OCI-LY7 (cell line): ENCODE results near the gene FHL1. TPM values are rescaled to one million over a fixed set of nuclear protein-coding genes. Genes with fewer than 3 reads are reported as not detected.

Experiments used
- BruUV-seq: library from RNA; stranded (reverse); fragments of 400-500 nt; replicated peaks from 2 replicates; lab custom pipeline; 2021; lab: Mats Ljungman, UMichigan
- CTCF ChIA-PET: fragments of 300-600 bp; sonication (Branson Sonifier 250); formaldehyde crosslinking; loops from one replicate; lab custom pipeline; 2022; ENCODE audit warnings: antibody characterized with exemption; ENCODE audit not compliant: unreplicated experiment; lab: Charles Lee
- POLR2A ChIA-PET: fragments of 300-600 bp; sonication (Branson Sonifier 250); formaldehyde crosslinking; loops from one replicate; lab custom pipeline; 2022; ENCODE audit warnings: antibody characterized with exemption; lab: Charles Lee
- DNase-seq: peaks from one replicate; pipeline ENCODE4 v3.0.0-alpha.2; 2015; ENCODE audit warnings: low spot score
- H2AFZ ChIP-seq: fragments of 200-600 bp; sonication (generic), shearing (Covaris generic); 2 replicates; pipeline ENCODE4 v1.6.1; 2014; ENCODE audit warnings: mild to moderate bottlenecking, antibody characterized with exemption, low read length, moderate library complexity
- H3K27ac ChIP-seq: fragments of 200-600 bp; sonication (generic); 2 replicates; pipeline ENCODE4 v1.5.1; 2014; ENCODE audit warnings: mixed run types, low read depth, mild to moderate bottlenecking, moderate library complexity, low read length, inconsistent platforms; ENCODE audit not compliant: poor library complexity, severe bottlenecking
- H3K36me3 ChIP-seq: fragments of 200-600 bp; sonication (generic); 2 replicates; pipeline ENCODE4 v1.6.1; 2014; ENCODE audit warnings: mild to moderate bottlenecking, antibody characterized with exemption, low read length, moderate library complexity, mixed read lengths; ENCODE audit not compliant: insufficient read depth
- H3K4me1 ChIP-seq: fragments of 200-600 bp; sonication (generic); 2 replicates; pipeline ENCODE4 v1.5.1; 2014; ENCODE audit warnings: mild to moderate bottlenecking, low read length; ENCODE audit not compliant: insufficient read depth, poor library complexity, severe bottlenecking
- H3K4me2 ChIP-seq: fragments of 200-600 bp; sonication (generic); 2 replicates; pipeline ENCODE4 v1.6.1; 2014; ENCODE audit warnings: mild to moderate bottlenecking, low read length
- H3K4me3 ChIP-seq: fragments of 200-600 bp; sonication (generic); 2 replicates; pipeline ENCODE4 v1.5.1; 2014; ENCODE audit warnings: mild to moderate bottlenecking, low read depth, low read length; ENCODE audit not compliant: poor library complexity, severe bottlenecking
- H3K79me2 ChIP-seq: fragments of 200-600 bp; sonication (generic); 2 replicates; pipeline ENCODE4 v1.6.1; 2016; ENCODE audit warnings: low read depth, mild to moderate bottlenecking, low read length, moderate library complexity, mixed read lengths; ENCODE audit not compliant: insufficient read depth
- H3K9me2 ChIP-seq: fragments of 200-600 bp; sonication (generic); 2 replicates; pipeline ENCODE4 v1.6.1; 2016; ENCODE audit warnings: mild to moderate bottlenecking, low read length, mixed read lengths; ENCODE audit not compliant: insufficient read depth
- H3K9me3 ChIP-seq: fragments of 200-600 bp; sonication (generic); 2 replicates; pipeline ENCODE4 v1.6.1; 2014; ENCODE audit warnings: mild to moderate bottlenecking, mixed run types, low read length, mixed read lengths
- H4K20me1 ChIP-seq: fragments of 200-600 bp; sonication (generic); 2 replicates; pipeline ENCODE4 v1.6.1; 2014; ENCODE audit warnings: mild to moderate bottlenecking, antibody characterized with exemption, low read length, moderate library complexity, mixed read lengths; ENCODE audit not compliant: insufficient read depth
- EZH2phosphoT487 ChIP-seq: fragments of 200-600 bp; sonication (generic); IDR thresholded peaks from 2 replicates; pipeline ENCODE4 v1.6.1; 2018; ENCODE audit warnings: low read depth, borderline replicate concordance, mild to moderate bottlenecking, mixed run types, antibody characterized with exemption, low read length, moderate library complexity, mixed read lengths
- intact Hi-C: fragments of 100-400 bp; cut with micrococcal nuclease; formaldehyde crosslinking; loops from one replicate; pipeline ENCODE4 v1.10.0; 2022; ENCODE audit not compliant: unreplicated experiment
- total RNA-seq, 2 experiments: library from RNA; depleted of rRNA in 1 of 2; stranded (reverse); fragments of >200 nt in 1 of 2; shearing (Covaris generic) in 1 of 2; gene quantifications; 2 replicates each; pipeline ENCODE4 v1.2.3, GENCODE V29; 2014 to 2022
- TF ChIP-seq, protein P1 (sequence below): fragments of 200-600 bp; sonication (generic); conservative IDR thresholded peaks from 2 replicates; pipeline ENCODE4 v1.5.1; 2014; ENCODE audit warnings: mild to moderate bottlenecking, antibody characterized with exemption, low read length, moderate library complexity, mixed read lengths

FHL1 gene
- total RNA-seq, 2 experiments from 2014 or later, result 1.4 TPM; not detected in 1

DNA sequence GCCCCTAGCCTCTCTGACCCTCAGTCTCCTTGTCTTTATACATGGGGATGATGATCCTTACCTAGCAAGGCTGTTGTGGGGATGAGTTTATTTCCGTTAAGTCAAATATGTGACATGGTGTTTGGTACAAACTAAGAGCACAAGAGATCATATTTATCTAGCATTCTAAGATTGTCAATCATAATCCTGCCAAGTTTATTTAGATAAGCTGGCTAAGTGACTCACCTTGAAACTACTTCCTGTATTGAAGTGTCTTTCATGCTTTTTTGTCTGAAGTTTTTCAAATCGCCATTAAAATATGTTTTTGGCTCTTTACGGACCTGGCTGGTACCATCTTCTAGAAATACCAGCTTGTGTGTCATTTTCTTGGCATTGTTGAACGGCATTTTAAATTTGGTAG lies 73.2 kb downstream of the FHL1 start:
- POLR2A ChIA-PET, result no interaction called here
- no TSS peak for BruUV-seq

DNA sequence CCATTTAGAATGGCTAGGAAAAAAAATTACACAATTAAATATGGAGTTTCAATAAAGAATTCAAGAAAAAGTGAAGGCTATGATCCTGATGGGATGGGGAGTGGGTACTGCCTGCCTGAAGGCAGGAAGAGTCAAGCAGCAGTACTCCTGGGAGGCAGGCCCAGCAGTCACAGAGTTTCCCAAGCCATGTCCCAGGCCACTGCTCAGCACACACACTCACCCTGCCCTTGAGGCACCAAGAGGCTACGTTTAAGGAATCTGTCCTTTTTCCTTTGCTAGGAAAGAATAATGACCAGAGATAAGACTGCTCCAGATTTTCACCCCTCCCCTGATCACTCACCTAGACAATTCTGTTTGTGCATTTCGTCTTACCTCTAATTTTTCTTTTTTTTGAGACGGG lies 73.6 kb downstream of the FHL1 start:
- no peak overlapping the region for H3K27ac ChIP-seq
- no peaks in the 10 kb centered on the region for H3K9me3 ChIP-seq
- H3K9me2 ChIP-seq, result no peaks in the 10 kb centered on the region
- H3K4me1 ChIP-seq, result no peaks in the 10 kb centered on the region
- H3K4me2 ChIP-seq, result no peak overlapping the region
- BruUV-seq, result no TSS peak
- no peaks in the 10 kb centered on the region for H4K20me1 ChIP-seq
- ChIA-PET POLR2A (no interaction called here), CTCF (no interaction called here)
- no peaks in the 10 kb centered on the region for H3K79me2 ChIP-seq
- peaks cover 39% of the 10 kb centered on the region for H3K36me3 ChIP-seq
- no peak overlapping the region for H2AFZ ChIP-seq
- no peak overlapping the region for H3K4me3 ChIP-seq
- intact Hi-C loops, result no loop called here
- TF ChIP-seq EZH2phosphoT487, result no peak
- TF ChIP-seq, protein P1, sequence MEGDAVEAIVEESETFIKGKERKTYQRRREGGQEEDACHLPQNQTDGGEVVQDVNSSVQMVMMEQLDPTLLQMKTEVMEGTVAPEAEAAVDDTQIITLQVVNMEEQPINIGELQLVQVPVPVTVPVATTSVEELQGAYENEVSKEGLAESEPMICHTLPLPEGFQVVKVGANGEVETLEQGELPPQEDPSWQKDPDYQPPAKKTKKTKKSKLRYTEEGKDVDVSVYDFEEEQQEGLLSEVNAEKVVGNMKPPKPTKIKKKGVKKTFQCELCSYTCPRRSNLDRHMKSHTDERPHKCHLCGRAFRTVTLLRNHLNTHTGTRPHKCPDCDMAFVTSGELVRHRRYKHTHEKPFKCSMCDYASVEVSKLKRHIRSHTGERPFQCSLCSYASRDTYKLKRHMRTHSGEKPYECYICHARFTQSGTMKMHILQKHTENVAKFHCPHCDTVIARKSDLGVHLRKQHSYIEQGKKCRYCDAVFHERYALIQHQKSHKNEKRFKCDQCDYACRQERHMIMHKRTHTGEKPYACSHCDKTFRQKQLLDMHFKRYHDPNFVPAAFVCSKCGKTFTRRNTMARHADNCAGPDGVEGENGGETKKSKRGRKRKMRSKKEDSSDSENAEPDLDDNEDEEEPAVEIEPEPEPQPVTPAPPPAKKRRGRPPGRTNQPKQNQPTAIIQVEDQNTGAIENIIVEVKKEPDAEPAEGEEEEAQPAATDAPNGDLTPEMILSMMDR, result no peak
- DNase-seq, result no peak

More for the DNA sequence above, 73.2 kb downstream of the FHL1 start:
- H3K4me3 ChIP-seq, result no peak overlapping the region
- no peaks in the 10 kb centered on the region for H3K4me1 ChIP-seq
- H3K27ac ChIP-seq, result no peak overlapping the region
- H4K20me1 ChIP-seq, result no peaks in the 10 kb centered on the region
- intact Hi-C loops, result no loop called here
- no peaks in the 10 kb centered on the region for H3K79me2 ChIP-seq
- no peaks in the 10 kb centered on the region for H3K9me2 ChIP-seq
- H3K36me3 ChIP-seq, result peaks cover 36% of the 10 kb centered on the region
- H3K9me3 ChIP-seq, result no peaks in the 10 kb centered on the region
- no peak overlapping the region for H3K4me2 ChIP-seq
- H2AFZ ChIP-seq, result no peak overlapping the region
- no peak for TF ChIP-seq EZH2phosphoT487
- TF ChIP-seq, protein P1, result no peak
- CTCF ChIA-PET, result no interaction called here
- DNase-seq, result no peak

DNA sequence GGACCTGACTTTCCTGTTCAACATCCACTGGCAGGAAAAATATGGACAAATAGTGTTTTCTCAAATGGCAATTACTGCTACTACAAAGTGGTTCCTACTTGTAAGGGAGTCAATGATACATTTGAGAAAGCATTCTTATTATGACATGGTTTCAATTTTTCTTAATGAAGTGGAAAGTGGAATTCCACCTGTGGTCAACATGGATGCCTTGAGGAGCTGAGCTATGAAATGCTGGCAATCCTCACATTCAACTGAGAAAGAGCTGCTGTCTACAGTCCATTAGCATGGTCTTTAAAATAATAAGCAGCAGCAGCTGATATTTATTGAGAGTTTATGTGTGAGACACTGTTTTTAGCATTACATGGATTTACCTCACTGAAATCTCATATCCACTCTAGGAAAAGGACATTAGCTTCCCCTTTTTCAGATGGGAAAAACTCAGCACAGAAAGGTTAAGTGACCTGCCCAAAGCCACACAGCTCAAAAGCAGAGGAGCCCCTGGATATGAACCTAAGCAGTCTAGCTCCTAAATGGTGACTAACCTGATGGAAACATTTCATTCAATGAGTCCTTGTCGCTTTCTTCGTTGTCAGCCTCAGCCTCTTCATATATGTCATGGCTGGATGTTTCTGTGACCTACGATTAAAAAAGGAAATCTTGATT lies 74.6 kb downstream of the FHL1 start:
- Histone ChIP-seq H3K27ac (no peak overlapping the region), H3K9me2 (no peaks in the 10 kb centered on the region), H4K20me1 (no peaks in the 10 kb centered on the region), H3K79me2 (no peaks in the 10 kb centered on the region), H2AFZ (no peak overlapping the region), H3K4me2 (no peak overlapping the region), H3K36me3 (peaks cover 46% of the 10 kb centered on the region), H3K4me3 (no peak overlapping the region), H3K4me1 (no peaks in the 10 kb centered on the region), H3K9me3 (no peaks in the 10 kb centered on the region)
- ChIA-PET POLR2A (no interaction called here), CTCF (no interaction called here)
- intact Hi-C loops, result no loop called here
- TF ChIP-seq, protein P1, result no peak
- TF ChIP-seq EZH2phosphoT487, result no peak
- no TSS peak for BruUV-seq
- no peak for DNase-seq
